Measurements from ENCODE around the gene VAMP1.

GRCh38 chr12:6442836-6443235 is 27.6 kb downstream of the VAMP1 start:
- TF ChIP-seq CTCF (conservative IDR thresholded peaks at IDR 0.05): no peak
- TF ChIP-seq EZH2 (IDR thresholded peaks at IDR 0.05; ENCODE audit: low read depth): no peak
